ENCODE measurements around the gene PPA1.
"Not testable (repeated sequence)": the region's sequence is repeated elsewhere in the genome, so short reads cannot be mapped to it uniquely, and the experiment has no call there.

PPA1 gene

GRCh38 chr10:70169011-70169410 is 64.2 kb downstream of the PPA1 start:
- no peak for DNase-seq (ENCODE audit: low read depth)

DNA sequence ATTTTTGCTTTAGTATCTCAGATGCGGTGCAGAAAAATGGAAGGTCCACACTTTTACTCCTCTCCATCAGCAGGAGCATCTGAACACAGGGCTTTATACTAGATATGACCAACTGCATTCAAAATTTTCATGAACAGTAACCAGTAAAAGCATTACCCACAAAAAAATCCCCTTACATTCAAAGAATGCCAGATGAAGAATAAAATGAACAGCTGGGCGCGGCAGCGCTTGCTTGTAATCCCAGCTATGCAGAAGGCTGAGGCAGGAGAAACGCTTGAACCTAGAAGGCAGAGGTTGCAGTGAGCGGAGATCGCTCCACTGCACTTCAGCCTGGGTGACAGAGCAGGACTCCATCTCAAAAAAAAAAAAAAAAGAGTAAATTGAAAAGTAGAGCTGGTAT is 66.0 kb downstream of the PPA1 start:
- no peak for DNase-seq (ENCODE audit: low read depth)

- DNase-seq (ENCODE audit: low read depth) = no peak
These were observed 66.8 kb downstream of the PPA1 start for GRCh38 chr10:70166394-70166793.

DNA sequence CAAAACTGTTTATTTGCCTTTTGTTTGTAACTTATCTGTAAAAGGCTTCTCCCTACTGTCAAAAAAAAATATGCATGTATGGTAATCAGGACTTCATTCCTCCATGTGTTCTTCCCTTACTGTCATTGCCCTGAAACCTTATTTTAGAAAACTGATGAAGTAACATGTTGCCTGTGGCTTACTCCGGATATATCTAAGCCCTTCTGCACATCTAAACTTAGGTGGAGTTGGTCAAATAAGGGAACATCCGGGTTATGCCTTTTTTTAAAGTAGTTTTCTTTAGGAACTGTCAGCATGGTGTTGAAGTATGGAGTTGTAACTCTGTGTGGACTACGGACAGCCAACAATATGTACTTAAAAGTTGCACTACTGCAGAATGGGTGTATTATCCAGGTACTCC is 69.1 kb downstream of the PPA1 start:
- no peak for DNase-seq (ENCODE audit: low read depth)

DNA sequence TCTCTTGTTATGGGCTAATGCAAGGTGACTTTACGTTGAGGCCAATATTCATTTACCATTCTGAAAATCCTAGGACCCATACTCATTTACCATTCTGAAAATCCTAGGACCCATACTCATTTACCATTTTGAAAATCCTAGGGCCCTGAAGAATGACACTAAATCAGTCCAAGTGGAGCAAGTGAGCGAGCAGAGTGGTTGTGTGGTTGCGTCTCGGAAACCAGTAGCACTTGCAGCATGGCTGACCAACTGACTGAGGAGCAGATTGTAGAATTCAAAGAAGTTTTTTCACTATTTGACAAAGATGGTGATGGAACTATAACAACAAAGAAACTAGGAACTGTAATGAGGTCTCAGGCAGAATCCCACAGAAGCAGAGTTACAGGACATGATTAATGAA is 69.8 kb downstream of the PPA1 start:
- DNase-seq (ENCODE audit: low read depth) = no peak

GRCh38 chr10:70162892-70163201 is 70.4 kb downstream of the PPA1 start:
- DNase-seq (ENCODE audit: low read depth) = peak; percentile 37

DNA sequence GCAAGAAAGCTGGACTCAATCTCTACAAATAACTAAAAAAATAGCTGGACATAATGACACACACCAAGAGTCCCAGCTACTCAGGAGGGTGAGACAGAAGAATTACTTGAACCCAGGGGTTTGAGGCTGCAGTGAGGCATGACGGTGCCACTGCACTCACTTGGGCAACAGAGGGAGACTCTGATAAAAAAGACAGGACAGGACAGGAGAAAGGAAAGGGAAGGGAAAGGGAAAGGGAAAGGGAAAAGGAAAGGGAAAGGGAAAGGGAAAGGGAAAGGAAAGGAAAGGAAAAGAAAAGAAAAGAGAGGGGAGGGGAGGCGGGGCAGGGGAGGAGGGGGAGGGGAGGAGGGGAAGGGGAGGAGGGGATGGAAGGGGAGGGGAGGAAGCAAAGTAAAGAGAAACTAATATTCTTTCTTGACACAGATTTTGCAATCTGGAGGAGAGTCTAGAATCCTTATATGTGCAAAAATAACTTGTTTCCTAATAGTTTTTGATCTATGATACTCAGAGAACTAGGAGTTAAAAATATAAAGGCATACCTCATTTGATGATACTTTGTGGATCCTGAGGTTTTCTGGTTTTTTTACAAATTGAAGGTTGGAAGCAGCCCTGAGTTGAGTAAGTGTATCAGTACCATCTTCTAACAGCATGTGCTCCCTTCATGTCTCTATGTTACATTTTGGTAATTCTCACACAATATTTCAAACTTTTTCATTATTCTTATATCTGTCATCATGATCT is 70.9 kb downstream of the PPA1 start:
- no peak for DNase-seq (ENCODE audit: low read depth)

DNA sequence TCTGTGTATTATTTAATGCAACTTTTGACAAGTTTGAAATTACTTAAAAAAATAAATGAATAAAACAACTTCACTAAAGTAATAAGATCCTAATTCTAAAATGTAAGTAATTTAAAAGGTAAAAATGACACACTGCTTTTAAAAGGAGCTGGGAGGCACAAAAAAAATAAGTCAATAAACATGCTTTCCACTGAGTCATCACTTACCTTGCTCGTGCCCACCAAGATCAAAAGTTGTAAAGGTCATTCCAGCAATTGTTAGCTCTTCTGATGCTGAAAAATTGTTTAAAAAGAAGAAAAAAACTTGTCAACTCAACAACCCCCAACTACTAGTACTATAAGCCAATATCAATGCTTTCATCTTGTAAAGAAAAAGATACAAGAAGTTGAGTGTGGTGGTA is 72.4 kb downstream of the PPA1 start:
- no peak for DNase-seq (ENCODE audit: low read depth)

DNA sequence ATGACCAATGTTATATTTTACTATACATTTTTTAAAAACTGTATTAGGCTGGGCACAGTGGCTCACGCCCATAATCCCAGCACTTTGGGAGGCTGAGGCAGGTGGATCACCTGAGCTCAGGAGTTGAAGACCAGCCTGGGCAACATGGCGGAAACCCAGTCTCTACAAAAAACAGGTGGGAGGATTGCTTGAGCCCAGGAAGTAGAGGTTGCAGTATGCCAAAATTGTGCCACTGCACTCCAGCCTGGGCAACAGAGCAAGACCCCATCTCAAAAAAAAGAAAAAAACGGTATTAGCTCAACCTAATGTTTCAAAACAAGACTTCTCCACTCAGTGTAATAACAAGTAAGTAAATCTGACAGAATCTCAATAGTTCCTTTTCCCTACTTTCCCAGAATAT is 73.9 kb downstream of the PPA1 start:
- DNase-seq (ENCODE audit: low read depth) = not testable (repeated sequence)

GRCh38 chr10:70158113-70158512 is 75.1 kb downstream of the PPA1 start:
- no peak for DNase-seq (ENCODE audit: low read depth)

GRCh38 chr10:70155255-70155838 is 77.9 kb downstream of the PPA1 start:
- DNase-seq (ENCODE audit: low read depth) = no peak
